HepG2 (cell line): ENCODE data around the gene STK11. TPM values are rescaled to one million over a fixed set of nuclear protein-coding genes. Genes with fewer than 3 reads are reported as not detected.

Experiments
- FOXP1 ChIP-seq, 2 experiments: fragments of 450-650 bp in 1 of 2; IDR thresholded peaks; 2 replicates each; pipeline ENCODE4 v1.6.1; 2017 to 2018; ENCODE audit warnings: antibody characterized with exemption in 1 of 2
- MBD4 ChIP-seq: IDR thresholded peaks from 2 replicates; pipeline ENCODE4 v1.6.1; 2012; ENCODE audit warnings: low read length, inconsistent platforms, borderline replicate concordance
- ZNF430 ChIP-seq: sonication (generic); formaldehyde crosslinking; IDR thresholded peaks from 2 replicates; pipeline ENCODE4 v1.9.0; 2021; ENCODE audit warnings: mild to moderate bottlenecking, missing genetic modification reagents
- ZNF850 ChIP-seq: sonication (generic); formaldehyde crosslinking; conservative IDR thresholded peaks from 2 replicates; pipeline ENCODE4 v1.9.0; 2021; ENCODE audit warnings: mild to moderate bottlenecking, missing genetic modification reagents
- ZSCAN12 ChIP-seq: sonication (generic); formaldehyde crosslinking; IDR thresholded peaks from 2 replicates; pipeline ENCODE4 v1.9.0; 2021; ENCODE audit warnings: mild to moderate bottlenecking, missing genetic modification reagents
- polyA plus RNA-seq, 8 experiments: library from polyadenylated mRNA; depleted of rRNA in 3 of 8; stranded (reverse) in 7 of 8; unstranded in 1 of 8; fragments of >200 nt; fragmentation: Illumina TruSeq in 4 of 8; extraction: Trizol in 4 of 8; gene quantifications; 2 replicates each; pipeline versions ENCODE4 v1.2.1 to v1.2.3, GENCODE V29; 2011 to 2016; ENCODE audit warnings: low read depth in 4 of 8, missing spikeins in 1 of 8, mixed read lengths in 1 of 8; ENCODE audit not compliant: insufficient read depth in 1 of 8
- total RNA-seq, 5 experiments: library from RNA; depleted of rRNA; stranded (reverse); fragments of >200 nt; fragmentation: Illumina TruSeq; extraction: Trizol; gene quantifications; 2 replicates each; pipeline ENCODE4 v1.2.3, GENCODE V29; 2016; ENCODE audit warnings: low read depth in 1 of 5
- TF ChIP-seq, protein P1 (sequence below): fragments of 450-650 bp; IDR thresholded peaks from 2 replicates; pipeline ENCODE4 v1.6.1; 2017; ENCODE audit warnings: mild to moderate bottlenecking
- TF ChIP-seq, protein P2 (sequence below): sonication (generic); formaldehyde crosslinking; IDR thresholded peaks from 2 replicates; pipeline ENCODE4 v1.4.0; 2020; ENCODE audit warnings: missing genetic modification reagents
- TF ChIP-seq, protein P3 (sequence below): sonication (generic); formaldehyde crosslinking; IDR thresholded peaks from 2 replicates; pipeline ENCODE4 v1.4.0; 2020; ENCODE audit warnings: mild to moderate bottlenecking, missing genetic modification reagents, borderline replicate concordance
- TF ChIP-seq, protein P4 (sequence below): sonication (generic); formaldehyde crosslinking; IDR thresholded peaks from 2 replicates; pipeline ENCODE4 v1.8.0; 2022; ENCODE audit warnings: mild to moderate bottlenecking, missing genetic modification reagents, moderate library complexity
- TF ChIP-seq, protein P5 (sequence below): sonication (generic); formaldehyde crosslinking; IDR thresholded peaks from 2 replicates; pipeline ENCODE4 v1.4.0; 2020; ENCODE audit warnings: mild to moderate bottlenecking, missing genetic modification reagents

Gene STK11
- total and polyA plus RNA-seq, 2 of the 13 experiments (the other 11 are each of a cell fraction or from before 2014, with no cell fraction given): 27.5 to 43.6 TPM

DNA sequence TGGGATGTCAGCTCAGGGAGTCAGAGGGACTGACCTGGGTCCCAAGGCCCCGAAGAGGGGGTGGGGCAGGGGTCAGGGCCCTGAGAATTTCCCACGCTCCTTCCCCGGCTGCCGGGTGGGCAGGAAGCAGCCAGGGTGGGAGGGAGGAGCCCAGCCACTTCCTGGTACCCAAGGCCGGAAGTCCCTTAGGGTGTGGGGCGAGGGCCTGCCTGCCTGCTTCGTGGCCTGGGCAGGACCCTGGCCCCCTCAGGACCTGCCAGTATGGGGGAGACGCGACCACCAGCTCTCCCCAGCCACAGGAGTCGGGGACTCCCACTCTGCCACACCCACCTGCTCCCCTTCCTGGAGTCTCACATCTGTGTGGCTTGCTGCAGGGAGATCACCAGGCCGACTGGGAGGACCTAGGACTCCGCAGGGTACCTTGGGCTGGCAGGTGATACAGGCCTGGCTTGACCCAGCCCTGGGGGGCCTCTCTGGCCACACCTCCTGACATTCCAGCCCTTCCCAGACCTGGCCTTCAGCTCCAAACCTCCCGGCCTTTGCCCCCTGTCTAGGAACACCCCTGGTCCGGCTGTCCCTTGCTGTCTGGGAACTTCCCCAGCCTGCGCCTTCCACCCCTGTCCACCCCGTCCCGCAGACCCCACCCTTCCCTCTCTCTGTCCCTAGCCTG lies 53.8 kb downstream of the STK11 start (continued):
- TF ChIP-seq, protein P1, sequence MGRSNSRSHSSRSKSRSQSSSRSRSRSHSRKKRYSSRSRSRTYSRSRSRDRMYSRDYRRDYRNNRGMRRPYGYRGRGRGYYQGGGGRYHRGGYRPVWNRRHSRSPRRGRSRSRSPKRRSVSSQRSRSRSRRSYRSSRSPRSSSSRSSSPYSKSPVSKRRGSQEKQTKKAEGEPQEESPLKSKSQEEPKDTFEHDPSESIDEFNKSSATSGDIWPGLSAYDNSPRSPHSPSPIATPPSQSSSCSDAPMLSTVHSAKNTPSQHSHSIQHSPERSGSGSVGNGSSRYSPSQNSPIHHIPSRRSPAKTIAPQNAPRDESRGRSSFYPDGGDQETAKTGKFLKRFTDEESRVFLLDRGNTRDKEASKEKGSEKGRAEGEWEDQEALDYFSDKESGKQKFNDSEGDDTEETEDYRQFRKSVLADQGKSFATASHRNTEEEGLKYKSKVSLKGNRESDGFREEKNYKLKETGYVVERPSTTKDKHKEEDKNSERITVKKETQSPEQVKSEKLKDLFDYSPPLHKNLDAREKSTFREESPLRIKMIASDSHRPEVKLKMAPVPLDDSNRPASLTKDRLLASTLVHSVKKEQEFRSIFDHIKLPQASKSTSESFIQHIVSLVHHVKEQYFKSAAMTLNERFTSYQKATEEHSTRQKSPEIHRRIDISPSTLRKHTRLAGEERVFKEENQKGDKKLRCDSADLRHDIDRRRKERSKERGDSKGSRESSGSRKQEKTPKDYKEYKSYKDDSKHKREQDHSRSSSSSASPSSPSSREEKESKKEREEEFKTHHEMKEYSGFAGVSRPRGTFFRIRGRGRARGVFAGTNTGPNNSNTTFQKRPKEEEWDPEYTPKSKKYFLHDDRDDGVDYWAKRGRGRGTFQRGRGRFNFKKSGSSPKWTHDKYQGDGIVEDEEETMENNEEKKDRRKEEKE: no peak
- no peak for TF ChIP-seq FOXP1 (IDR thresholded peaks at IDR 0.05)
- TF ChIP-seq FOXP1 (CRISPR knock-in tag; IDR thresholded peaks at IDR 0.05): peak; percentile 18; the same call in 1 of the 2 replicates
- TF ChIP-seq ZNF850 (CRISPR knock-in tag): no peak; the same call in 1 of the 2 replicates
- TF ChIP-seq MBD4: no peak
- TF ChIP-seq, protein P2, sequence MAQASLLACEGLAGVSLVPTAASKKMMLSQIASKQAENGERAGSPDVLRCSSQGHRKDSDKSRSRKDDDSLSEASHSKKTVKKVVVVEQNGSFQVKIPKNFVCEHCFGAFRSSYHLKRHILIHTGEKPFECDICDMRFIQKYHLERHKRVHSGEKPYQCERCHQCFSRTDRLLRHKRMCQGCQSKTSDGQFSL (CRISPR knock-in tag): peak; percentile 66; the same call in 1 of the 2 replicates
- TF ChIP-seq ZSCAN12: no peak; the same call in 1 of the 2 replicates
- TF ChIP-seq, protein P3, sequence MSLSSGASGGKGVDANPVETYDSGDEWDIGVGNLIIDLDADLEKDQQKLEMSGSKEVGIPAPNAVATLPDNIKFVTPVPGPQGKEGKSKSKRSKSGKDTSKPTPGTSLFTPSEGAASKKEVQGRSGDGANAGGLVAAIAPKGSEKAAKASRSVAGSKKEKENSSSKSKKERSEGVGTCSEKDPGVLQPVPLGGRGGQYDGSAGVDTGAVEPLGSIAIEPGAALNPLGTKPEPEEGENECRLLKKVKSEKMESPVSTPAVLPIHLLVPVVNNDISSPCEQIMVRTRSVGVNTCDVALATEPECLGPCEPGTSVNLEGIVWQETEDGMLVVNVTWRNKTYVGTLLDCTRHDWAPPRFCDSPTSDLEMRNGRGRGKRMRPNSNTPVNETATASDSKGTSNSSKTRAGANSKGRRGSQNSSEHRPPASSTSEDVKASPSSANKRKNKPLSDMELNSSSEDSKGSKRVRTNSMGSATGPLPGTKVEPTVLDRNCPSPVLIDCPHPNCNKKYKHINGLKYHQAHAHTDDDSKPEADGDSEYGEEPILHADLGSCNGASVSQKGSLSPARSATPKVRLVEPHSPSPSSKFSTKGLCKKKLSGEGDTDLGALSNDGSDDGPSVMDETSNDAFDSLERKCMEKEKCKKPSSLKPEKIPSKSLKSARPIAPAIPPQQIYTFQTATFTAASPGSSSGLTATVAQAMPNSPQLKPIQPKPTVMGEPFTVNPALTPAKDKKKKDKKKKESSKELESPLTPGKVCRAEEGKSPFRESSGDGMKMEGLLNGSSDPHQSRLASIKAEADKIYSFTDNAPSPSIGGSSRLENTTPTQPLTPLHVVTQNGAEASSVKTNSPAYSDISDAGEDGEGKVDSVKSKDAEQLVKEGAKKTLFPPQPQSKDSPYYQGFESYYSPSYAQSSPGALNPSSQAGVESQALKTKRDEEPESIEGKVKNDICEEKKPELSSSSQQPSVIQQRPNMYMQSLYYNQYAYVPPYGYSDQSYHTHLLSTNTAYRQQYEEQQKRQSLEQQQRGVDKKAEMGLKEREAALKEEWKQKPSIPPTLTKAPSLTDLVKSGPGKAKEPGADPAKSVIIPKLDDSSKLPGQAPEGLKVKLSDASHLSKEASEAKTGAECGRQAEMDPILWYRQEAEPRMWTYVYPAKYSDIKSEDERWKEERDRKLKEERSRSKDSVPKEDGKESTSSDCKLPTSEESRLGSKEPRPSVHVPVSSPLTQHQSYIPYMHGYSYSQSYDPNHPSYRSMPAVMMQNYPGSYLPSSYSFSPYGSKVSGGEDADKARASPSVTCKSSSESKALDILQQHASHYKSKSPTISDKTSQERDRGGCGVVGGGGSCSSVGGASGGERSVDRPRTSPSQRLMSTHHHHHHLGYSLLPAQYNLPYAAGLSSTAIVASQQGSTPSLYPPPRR: peak; percentile 82
- TF ChIP-seq, protein P4, sequence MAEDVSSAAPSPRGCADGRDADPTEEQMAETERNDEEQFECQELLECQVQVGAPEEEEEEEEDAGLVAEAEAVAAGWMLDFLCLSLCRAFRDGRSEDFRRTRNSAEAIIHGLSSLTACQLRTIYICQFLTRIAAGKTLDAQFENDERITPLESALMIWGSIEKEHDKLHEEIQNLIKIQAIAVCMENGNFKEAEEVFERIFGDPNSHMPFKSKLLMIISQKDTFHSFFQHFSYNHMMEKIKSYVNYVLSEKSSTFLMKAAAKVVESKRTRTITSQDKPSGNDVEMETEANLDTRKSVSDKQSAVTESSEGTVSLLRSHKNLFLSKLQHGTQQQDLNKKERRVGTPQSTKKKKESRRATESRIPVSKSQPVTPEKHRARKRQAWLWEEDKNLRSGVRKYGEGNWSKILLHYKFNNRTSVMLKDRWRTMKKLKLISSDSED: peak; percentile 93
- TF ChIP-seq, protein P5, sequence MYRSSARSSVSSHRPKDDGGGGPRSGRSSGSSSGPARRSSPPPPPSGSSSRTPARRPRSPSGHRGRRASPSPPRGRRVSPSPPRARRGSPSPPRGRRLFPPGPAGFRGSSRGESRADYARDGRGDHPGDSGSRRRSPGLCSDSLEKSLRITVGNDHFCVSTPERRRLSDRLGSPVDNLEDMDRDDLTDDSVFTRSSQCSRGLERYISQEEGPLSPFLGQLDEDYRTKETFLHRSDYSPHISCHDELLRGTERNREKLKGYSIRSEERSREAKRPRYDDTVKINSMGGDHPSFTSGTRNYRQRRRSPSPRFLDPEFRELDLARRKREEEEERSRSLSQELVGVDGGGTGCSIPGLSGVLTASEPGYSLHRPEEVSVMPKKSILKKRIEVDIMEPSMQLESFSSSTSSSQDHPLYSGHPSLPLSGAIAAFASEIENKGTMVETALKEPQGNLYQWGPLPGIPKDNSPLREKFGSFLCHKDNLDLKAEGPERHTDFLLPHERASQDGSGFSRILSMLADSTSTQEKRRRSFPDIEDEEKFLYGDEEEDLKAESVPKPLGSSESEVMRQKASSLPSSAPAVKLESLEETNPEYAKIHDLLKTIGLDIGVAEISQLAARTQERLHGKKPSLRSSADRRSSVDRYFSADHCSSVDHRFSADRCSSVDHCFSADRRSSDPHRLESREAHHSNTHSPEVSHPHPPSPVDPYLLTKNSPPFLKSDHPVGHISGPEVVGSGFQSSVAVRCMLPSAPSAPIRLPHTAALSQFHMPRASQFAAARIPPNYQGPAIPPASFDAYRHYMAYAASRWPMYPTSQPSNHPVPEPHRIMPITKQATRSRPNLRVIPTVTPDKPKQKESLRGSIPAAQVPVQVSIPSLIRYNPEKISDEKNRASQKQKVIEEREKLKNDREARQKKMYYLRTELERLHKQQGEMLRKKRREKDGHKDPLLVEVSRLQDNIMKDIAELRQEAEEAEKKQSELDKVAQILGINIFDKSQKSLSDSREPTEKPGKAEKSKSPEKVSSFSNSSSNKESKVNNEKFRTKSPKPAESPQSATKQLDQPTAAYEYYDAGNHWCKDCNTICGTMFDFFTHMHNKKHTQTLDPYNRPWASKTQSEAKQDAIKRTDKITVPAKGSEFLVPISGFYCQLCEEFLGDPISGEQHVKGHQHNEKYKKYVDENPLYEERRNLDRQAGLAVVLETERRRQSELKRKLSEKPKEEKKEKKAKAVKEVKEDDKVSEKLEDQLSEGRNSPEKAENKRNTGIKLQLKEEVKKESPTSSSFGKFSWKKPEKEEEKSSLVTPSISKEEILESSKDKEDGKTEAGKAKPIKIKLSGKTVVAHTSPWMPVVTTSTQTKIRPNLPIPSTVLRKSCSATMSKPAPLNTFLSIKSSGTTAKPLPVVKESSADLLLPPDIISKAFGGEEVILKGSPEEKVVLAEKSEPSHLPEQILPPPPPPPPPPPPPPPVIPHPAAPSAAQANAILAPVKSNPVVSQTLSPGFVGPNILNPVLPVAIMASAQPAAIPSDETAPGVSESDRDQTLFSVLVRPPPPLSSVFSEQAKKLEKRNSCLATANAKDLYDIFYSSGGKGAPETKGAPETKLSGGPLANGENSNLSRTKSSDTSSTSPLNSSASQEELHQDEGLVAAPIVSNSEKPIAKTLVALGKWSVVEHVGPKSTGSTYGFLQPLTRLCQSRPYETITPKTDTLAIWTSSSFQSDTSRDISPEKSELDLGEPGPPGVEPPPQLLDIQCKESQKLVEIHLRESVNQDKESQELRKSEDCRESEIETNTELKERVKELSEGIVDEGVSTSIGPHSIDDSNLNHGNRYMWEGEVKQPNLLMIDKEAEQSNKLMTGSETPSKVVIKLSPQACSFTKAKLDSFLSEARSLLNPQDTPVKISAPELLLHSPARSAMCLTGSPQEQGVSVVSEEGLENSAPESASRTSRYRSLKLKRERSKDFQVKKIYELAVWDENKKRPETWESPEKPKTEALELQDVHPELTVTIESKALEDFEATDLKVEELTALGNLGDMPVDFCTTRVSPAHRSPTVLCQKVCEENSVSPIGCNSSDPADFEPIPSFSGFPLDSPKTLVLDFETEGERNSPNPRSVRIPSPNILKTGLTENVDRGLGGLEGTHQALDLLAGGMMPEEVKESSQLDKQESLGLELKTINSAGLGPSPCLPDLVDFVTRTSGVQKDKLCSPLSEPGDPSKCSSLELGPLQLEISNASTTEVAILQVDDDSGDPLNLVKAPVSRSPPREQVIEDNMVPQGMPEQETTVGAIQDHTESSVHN: peak; percentile 89; the same call in 1 of the 2 replicates
- peak; percentile 82 for TF ChIP-seq ZNF430 (CRISPR knock-in tag)
